K562 (cell line): ENCODE measurements around the gene SNX9. TPM values are rescaled to one million over a fixed set of nuclear protein-coding genes. Genes with fewer than 3 reads are reported as not detected.
A peak's percentile ranks its signal among the peaks of the same experiment; 100 is the strongest.

Experiments used
- ARNT ChIP-seq, 2 experiments: fragments of 450-650 bp; IDR thresholded peaks; 2 replicates each; pipeline ENCODE4 v1.6.1; 2016; ENCODE audit warnings: mild to moderate bottlenecking in 1 of 2
- ATF7 ChIP-seq: fragments of 450-650 bp; IDR thresholded peaks from 2 replicates; pipeline ENCODE4 v1.7.1; 2014; ENCODE audit warnings: mild to moderate bottlenecking, moderate library complexity
- BCOR ChIP-seq: fragments of 450-650 bp; IDR thresholded peaks from 2 replicates; pipeline ENCODE4 v1.6.1; 2016
- DLX4 ChIP-seq: fragments of 250-450 bp; sonication (Bioruptor Pico); IDR thresholded peaks from 2 replicates; pipeline ENCODE4 v1.6.1; 2021; ENCODE audit warnings: mild to moderate bottlenecking
- E2F8 ChIP-seq: fragments of 450-650 bp; IDR thresholded peaks from 2 replicates; pipeline ENCODE4 v1.7.1; 2018; ENCODE audit warnings: mild to moderate bottlenecking, low read depth; ENCODE audit not compliant: partially characterized antibody
- ESRRA ChIP-seq: fragments of 450-650 bp; IDR thresholded peaks from 2 replicates; pipeline ENCODE4 v1.6.1; 2014; ENCODE audit warnings: low read depth, mild to moderate bottlenecking, moderate library complexity, borderline replicate concordance
- GABPA ChIP-seq: fragments of 200-800 bp; sonication (Bioruptor generic); conservative IDR thresholded peaks from 2 replicates; pipeline ENCODE4 v1.6.1; 2016; ENCODE audit warnings: low read depth, missing genetic modification characterization, missing compliant biosample characterization
- HMG20B ChIP-seq: fragments of 250-450 bp; sonication (Bioruptor Pico); IDR thresholded peaks from 2 replicates; pipeline ENCODE4 v1.5.0; 2021; ENCODE audit warnings: mild to moderate bottlenecking
- MAFG ChIP-seq: fragments of 450-650 bp; conservative IDR thresholded peaks from 2 replicates; pipeline ENCODE4 v1.6.1; 2016; ENCODE audit warnings: missing genetic modification characterization, missing compliant biosample characterization
- MTA1 ChIP-seq: fragments of 450-650 bp; IDR thresholded peaks from 2 replicates; pipeline ENCODE4 v1.6.1; 2017; ENCODE audit warnings: borderline replicate concordance
- MTA2 ChIP-seq: fragments of 450-650 bp; IDR thresholded peaks from 2 replicates; pipeline ENCODE4 v1.6.1; 2016; ENCODE audit warnings: low read depth
- MTA3 ChIP-seq: fragments of 450-650 bp; formaldehyde crosslinking; IDR thresholded peaks from 2 replicates; pipeline ENCODE4 v1.6.1; 2017; ENCODE audit warnings: mild to moderate bottlenecking, borderline replicate concordance
- NFIC ChIP-seq: fragments of 450-650 bp; IDR thresholded peaks from 2 replicates; pipeline ENCODE4 v1.6.1; 2017; ENCODE audit warnings: mild to moderate bottlenecking, inconsistent platforms
- PKNOX1 ChIP-seq: fragments of 450-650 bp; IDR thresholded peaks from 2 replicates; pipeline ENCODE4 v1.6.1; 2016
- RNF219 ChIP-seq: fragments of 250-450 bp; sonication (Bioruptor Pico); IDR thresholded peaks from 2 replicates; pipeline ENCODE4 v1.5.0; 2022; ENCODE audit warnings: mild to moderate bottlenecking
- SAP30 ChIP-seq: fragments of 200-600 bp; sonication (generic); IDR thresholded peaks from 2 replicates; pipeline ENCODE4 v1.6.1; 2012; ENCODE audit warnings: borderline replicate concordance, low read depth, mild to moderate bottlenecking, moderate library complexity, low read length, control low read depth, inconsistent platforms; ENCODE audit not compliant: insufficient read depth, poor library complexity, severe bottlenecking
- ZBTB5 ChIP-seq: fragments of 450-650 bp; IDR thresholded peaks from 2 replicates; pipeline ENCODE4 v1.6.1; 2017; ENCODE audit warnings: antibody characterized with exemption
- ZNF263 ChIP-seq: sonication (generic); formaldehyde crosslinking; IDR thresholded peaks from 2 replicates; pipeline ENCODE4 v1.8.0; 2022; ENCODE audit warnings: mild to moderate bottlenecking, missing genetic modification reagents, borderline replicate concordance
- ZNF668 ChIP-seq: fragments of 250-450 bp; sonication (Bioruptor Pico); IDR thresholded peaks from 2 replicates; pipeline ENCODE4 v1.8.0; 2022; ENCODE audit warnings: mild to moderate bottlenecking, inconsistent platforms
- polyA plus RNA-seq, 8 experiments: library from polyadenylated mRNA; depleted of rRNA in 4 of 8; stranded (reverse) in 5 of 8; unstranded in 3 of 8; fragments of >200 nt; fragmentation: Nextera tagmentation in 2 of 8; fragmentation: Illumina TruSeq in 1 of 8; extraction: Ambion mirVana in 2 of 8; extraction: Trizol in 1 of 8; gene quantifications; 2 replicates each; pipeline versions ENCODE4 v1.2.1 to v1.2.3, GENCODE V29; 2011 to 2014; ENCODE audit warnings: inconsistent platforms in 1 of 8, missing spikeins in 1 of 8
- total RNA-seq, 7 experiments: library from RNA; depleted of rRNA in 6 of 7; stranded (reverse); fragments of >200 nt in 6 of 7; fragmentation: Illumina TruSeq in 2 of 7; extraction: Trizol in 2 of 7; gene quantifications; 2 replicates each; pipeline versions ENCODE4 v1.2.1 to v1.2.3, GENCODE V29; 2011 to 2021; ENCODE audit warnings: low replicate concordance in 1 of 7

The SNX9 gene
- total and polyA plus RNA-seq, 9 of the 15 experiments (the other 6 are each of a cell fraction or from before 2014, with no cell fraction given) = 6.0 to 81.7 (median 57.1) TPM

GRCh38 chr6:157891544-157892362 lies 68.7 kb downstream of the SNX9 start (continued):
- TF ChIP-seq PKNOX1 = peak; percentile 55
- TF ChIP-seq NFIC = peak; percentile 84
- TF ChIP-seq ARNT (IDR thresholded peaks at IDR 0.05) = no peak
- TF ChIP-seq ESRRA = peak; percentile 14; the same call in 1 of the 2 replicates
- no peak for TF ChIP-seq MAFG (tag)
- peak; percentile 48; the same call in 1 of the 2 replicates for TF ChIP-seq ZNF263
- no peak for TF ChIP-seq HMG20B
- 0 out of 2 replicates have a peak, but pooled peaks have one; percentile 31 for TF ChIP-seq MTA1
- TF ChIP-seq DLX4 (CRISPR knock-in tag) = no peak
- TF ChIP-seq ATF7 = peak; percentile 15; the same call in 1 of the 2 replicates
- peak; percentile 26 for TF ChIP-seq E2F8
- TF ChIP-seq MTA2 = no peak
- no peak for TF ChIP-seq ZNF668 (CRISPR knock-in tag)
- TF ChIP-seq SAP30 = no peak
- TF ChIP-seq BCOR = 0 out of 2 replicates have a peak, but pooled peaks have one; percentile 8
- no peak for TF ChIP-seq MTA3
- no peak for TF ChIP-seq RNF219
- 0 out of 2 replicates have a peak, but pooled peaks have one; percentile 10 for TF ChIP-seq ZBTB5
- TF ChIP-seq GABPA (tag) = peak; percentile 49; the same call in 1 of the 2 replicates
